Adrenal gland (tissue), 12 donors: ENCODE results near the gene KCNN3. TPM values are rescaled to one million over a fixed set of nuclear protein-coding genes. Genes with fewer than 3 reads are reported as not detected.

Experiments used
- DNase-seq, 7 donors: peaks; one replicate each; pipeline ENCODE4 v3.0.0-alpha.2; 2019 to 2020
- H3K27ac ChIP-seq, 5 donors: fragments of 200-600 bp; sonication (generic) in 4 of 5; 1 replicate in 3 of 5; 2 replicates in 2 of 5; pipeline versions ENCODE4 v1.5.1 to v1.8.0; 2016 to 2020; ENCODE audit warnings: mild to moderate bottlenecking in 1 of 5
- H3K27me3 ChIP-seq: fragments of 200-600 bp; 2 replicates; pipeline ENCODE4 v1.8.0; 2021
- H3K36me3 ChIP-seq, 2 donors: fragments of 200-600 bp; replicated peaks in 1 of 2; 1 replicate in 1 of 2; 2 replicates in 1 of 2; pipeline versions ENCODE4 v1.5.1 to v1.8.0; 2018 to 2022
- H3K4me1 ChIP-seq, 2 donors: fragments of 200-600 bp; replicated peaks in 1 of 2; 1 replicate in 1 of 2; 2 replicates in 1 of 2; pipeline versions ENCODE4 v1.5.1 to v1.8.0; 2018 to 2021
- H3K4me3 ChIP-seq, 4 donors: fragments of 200-600 bp; sonication (generic) in 3 of 4; one replicate each; pipeline ENCODE4 v1.5.1; 2016 to 2018
- H3K9me3 ChIP-seq, 3 donors: fragments of 200-600 bp; sonication (generic) in 1 of 3; replicated peaks in 1 of 3; 1 replicate in 2 of 3; 2 replicates in 1 of 3; pipeline versions ENCODE4 v1.5.1 to v1.8.0; 2016 to 2021
- POLR2A ChIP-seq, 2 donors: fragments of 450-650 bp; IDR thresholded peaks; one replicate each; pipeline ENCODE4 v1.6.1; 2017; ENCODE audit warnings: antibody characterized with exemption in 2 of 2, mild to moderate bottlenecking in 2 of 2, moderate library complexity in 1 of 2
- WGBS, 4 donors: extraction: QIAGEN DNeasy Blood & Tissue Kit in 2 of 4; methylation state at CpG; one replicate each; pipeline versions ENCODE4 v1.1.5 to v1.1.7; 2013 to 2017; 5-methylcytosine and 5-hydroxymethylcytosine counted together
- intact Hi-C, 2 donors: fragments of 100-400 bp; cut with DNase I; formaldehyde crosslinking; loops; one replicate each; pipeline versions ENCODE4 v1.14.1 to v1.15.0; 2022 to 2023
- polyA plus RNA-seq, 3 donors: library from polyadenylated mRNA; stranded (reverse); fragments of 200-250 nt in 2 of 3; fragments of 350-450 nt in 1 of 3; fragmentation: Illumina TruSeq in 1 of 3; extraction: RNeasy Lipid Tissue Mini Kit (QIAGEN cat#74804) in 1 of 3; gene quantifications; one replicate each; pipeline ENCODE4 v1.2.3, GENCODE V29; 2013 to 2014
- total RNA-seq, 9 donors: library from RNA; depleted of rRNA in 4 of 9; stranded (reverse); fragments of >200 nt in 4 of 9; fragments of 120-200 nt in 1 of 9; fragmentation: NEBNext Ultra II Directional in 1 of 9; extraction: Animal tissue kit (Norgen Biotek cat#: 25700) in 1 of 9; gene quantifications; one replicate each; pipeline versions ENCODE4 v1.1.0 to v1.2.4, GENCODE V29; 2013 to 2023
- TF ChIP-seq, protein P1 (sequence below), 6 experiments: fragments of 450-650 bp in 4 of 6; fragments of 200-600 bp in 2 of 6; sonication (generic) in 1 of 6; IDR thresholded peaks; 1 replicate in 5 of 6; 2 replicates in 1 of 6; pipeline versions ENCODE4 v1.5.1 to v1.8.0; 2016 to 2021; ENCODE audit warnings: antibody characterized with exemption in 6 of 6, mild to moderate bottlenecking in 2 of 6, moderate library complexity in 1 of 6
- donor health status: healthy with polysubstance abuse.
- donor health status: Bipolar disorder and iron deficiency.
- donor health status: DM: yes; HTN: yes; CAD: no.
- donor health status: DM: no; HTN: no; CAD: no.
- donor health status: DM: no; HTN: no; CAD: no.
- donor health status: DM: yes; HTN: yes; CAD: no.

The KCNN3 gene
- total and polyA plus RNA-seq, 12 donors = 0.17 to 2.3 (median 0.97) TPM

DNA sequence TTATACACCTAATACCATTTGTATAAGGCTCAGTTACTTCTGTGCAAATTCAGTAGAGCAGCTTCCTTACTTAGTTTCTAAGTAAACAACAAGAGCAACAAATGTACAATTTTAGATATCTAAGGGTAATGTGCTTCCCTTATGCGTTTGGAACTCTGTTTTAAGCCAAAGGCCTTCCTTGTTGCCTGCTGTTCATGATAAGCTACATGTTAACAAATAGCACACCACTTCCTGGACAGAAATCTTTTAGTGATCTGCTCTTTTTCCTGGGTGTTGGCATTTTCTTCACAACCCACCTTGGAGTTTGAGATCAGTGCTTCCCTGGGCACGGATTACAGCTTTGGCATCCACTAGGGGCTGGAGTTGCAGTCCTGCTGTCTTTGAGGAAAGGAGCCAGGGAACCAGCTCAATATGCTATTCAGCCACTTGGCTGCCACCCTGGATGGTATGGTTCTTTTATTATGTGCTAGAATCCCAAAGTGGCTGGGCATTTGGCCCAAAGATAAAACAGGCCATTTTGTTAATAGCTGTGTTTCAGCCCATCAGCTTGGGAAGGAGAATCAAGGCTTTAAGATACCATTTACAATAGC, 206.5 kb downstream of the KCNN3 start:
- no peak overlapping the region for H3K27ac ChIP-seq
- WGBS, 4 donors = 35 to 67% (median 57%) methylated on average over 2 of the region's 2 CpGs
- no peaks in the 10 kb centered on the region for H3K9me3 ChIP-seq
- H3K4me1 ChIP-seq = no peaks in the 10 kb centered on the region
- H3K36me3 ChIP-seq = no peaks in the 10 kb centered on the region
- intact Hi-C loops = no loop called here
- no peak overlapping the region for H3K4me3 ChIP-seq
- TF ChIP-seq POLR2A (IDR thresholded peaks at IDR 0.05) = no peak
- TF ChIP-seq, protein P1, sequence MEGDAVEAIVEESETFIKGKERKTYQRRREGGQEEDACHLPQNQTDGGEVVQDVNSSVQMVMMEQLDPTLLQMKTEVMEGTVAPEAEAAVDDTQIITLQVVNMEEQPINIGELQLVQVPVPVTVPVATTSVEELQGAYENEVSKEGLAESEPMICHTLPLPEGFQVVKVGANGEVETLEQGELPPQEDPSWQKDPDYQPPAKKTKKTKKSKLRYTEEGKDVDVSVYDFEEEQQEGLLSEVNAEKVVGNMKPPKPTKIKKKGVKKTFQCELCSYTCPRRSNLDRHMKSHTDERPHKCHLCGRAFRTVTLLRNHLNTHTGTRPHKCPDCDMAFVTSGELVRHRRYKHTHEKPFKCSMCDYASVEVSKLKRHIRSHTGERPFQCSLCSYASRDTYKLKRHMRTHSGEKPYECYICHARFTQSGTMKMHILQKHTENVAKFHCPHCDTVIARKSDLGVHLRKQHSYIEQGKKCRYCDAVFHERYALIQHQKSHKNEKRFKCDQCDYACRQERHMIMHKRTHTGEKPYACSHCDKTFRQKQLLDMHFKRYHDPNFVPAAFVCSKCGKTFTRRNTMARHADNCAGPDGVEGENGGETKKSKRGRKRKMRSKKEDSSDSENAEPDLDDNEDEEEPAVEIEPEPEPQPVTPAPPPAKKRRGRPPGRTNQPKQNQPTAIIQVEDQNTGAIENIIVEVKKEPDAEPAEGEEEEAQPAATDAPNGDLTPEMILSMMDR (IDR thresholded peaks at IDR 0.05) = no peak
- DNase-seq = no peak
- H3K27me3 ChIP-seq = peaks cover 4% of the 10 kb centered on the region

DNA sequence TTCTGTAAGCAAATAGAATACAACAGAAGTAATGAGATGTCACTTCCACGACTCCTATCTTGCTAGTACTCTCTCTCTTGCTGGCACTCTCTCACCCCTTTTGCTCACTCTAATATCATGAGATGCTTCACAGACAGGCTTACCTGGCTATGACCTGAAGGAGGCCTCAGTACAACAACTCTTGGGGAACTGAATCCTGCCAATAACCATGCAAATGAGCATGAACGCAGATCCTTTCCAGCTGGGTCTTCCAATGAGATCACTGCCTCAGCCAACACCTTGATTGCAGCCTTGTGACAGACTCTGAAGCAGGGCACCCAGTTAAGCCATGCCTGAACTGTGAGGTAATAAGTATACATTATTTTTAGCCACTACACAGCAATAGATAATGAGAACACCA, 209.0 kb downstream of the KCNN3 start:
- DNase-seq = no peak
- Histone ChIP-seq H3K9me3 (peaks cover 0 to 10% (median 0%) of the 10 kb centered on the region in 3 donors), H3K4me1 (no peaks in the 10 kb centered on the region), H3K36me3 (no peaks in the 10 kb centered on the region), H3K27me3 (peaks cover 5% of the 10 kb centered on the region), H3K27ac (no peak overlapping the region), H3K4me3 (no peak overlapping the region)
- TF ChIP-seq POLR2A (IDR thresholded peaks at IDR 0.05) = no peak
- TF ChIP-seq, protein P1 (IDR thresholded peaks at IDR 0.05) = no peak
- WGBS, 4 donors = 61 to 93% (median 68%) methylated on average over 2 of the region's 2 CpGs
- intact Hi-C loops = no loop called here

DNA sequence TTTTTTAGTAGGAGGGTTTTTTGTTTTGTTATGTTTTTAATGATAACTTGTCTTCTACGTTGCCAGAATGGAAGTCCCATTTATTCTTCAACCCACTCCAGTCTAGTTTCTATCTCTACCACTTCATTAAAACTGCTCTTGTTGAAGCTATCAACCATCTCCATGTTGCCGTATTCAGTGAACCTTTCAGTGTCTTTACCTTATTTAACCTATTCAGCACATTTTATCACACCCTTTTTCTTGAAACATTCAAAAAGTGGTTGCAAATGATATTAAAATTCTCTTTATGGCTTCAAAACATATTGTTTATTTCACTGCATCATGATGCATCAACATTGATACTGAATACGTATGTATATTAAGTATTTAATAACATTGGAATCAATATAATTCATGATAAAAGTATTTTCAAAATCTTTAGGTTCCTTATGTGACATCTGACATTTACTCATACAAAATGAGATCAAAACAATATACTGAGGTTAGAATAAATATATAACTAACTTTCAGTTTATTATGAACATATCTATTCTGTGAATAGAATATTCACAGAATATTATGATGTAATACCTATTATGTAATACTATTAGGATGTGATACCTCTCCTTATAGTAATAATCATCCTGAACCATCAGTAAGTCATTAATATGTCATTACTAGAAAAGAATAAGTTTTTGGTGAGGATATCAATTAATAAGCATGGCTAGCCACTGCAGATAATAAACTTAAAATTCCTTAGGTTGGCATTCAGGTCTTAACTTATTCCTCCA, 210.1 kb downstream of the KCNN3 start:
- Histone ChIP-seq H3K27ac (no peak overlapping the region), H3K27me3 (peaks cover 5% of the 10 kb centered on the region), H3K4me1 (no peaks in the 10 kb centered on the region), H3K4me3 (no peak overlapping the region), H3K36me3 (no peaks in the 10 kb centered on the region), H3K9me3 (peaks cover 0 to 10% (median 0%) of the 10 kb centered on the region in 3 donors)
- DNase-seq = no peak
- no peak for TF ChIP-seq POLR2A (IDR thresholded peaks at IDR 0.05)
- TF ChIP-seq, protein P1 (IDR thresholded peaks at IDR 0.05) = no peak
- intact Hi-C loops = loop anchor here in 1 of 2 donors (10.0 kb wide), 1 partner anchor 95 kb away; the partner anchor contains the start of gene CHRNB2
- 64 to 74% (median 66%) methylated on average over 3 of the region's 3 CpGs for WGBS, 4 donors

DNA sequence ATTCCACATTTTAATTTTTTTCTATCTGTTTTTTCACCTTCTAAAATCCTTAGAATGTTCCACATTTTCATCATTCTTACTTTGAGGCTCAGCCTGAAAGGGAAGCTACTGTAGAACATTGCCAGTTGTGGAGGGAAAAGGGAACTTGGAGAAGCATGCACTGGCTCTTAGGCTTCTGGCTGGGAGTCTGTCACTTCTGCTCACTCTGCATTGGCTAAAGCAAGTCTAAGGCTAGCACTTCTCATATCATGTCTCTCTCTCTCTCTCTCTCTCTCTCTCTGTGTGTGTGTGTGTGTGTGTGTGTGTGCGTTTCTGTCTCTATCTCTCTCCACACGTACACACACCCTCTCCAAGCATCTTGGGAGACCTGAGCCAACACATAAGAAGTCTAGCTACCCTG, 212.5 kb downstream of the KCNN3 start:
- DNase-seq = no peak
- peaks cover 5% of the 10 kb centered on the region for H3K27me3 ChIP-seq
- 29 to 60% (median 35%) methylated on average over 1 to 2 of the region's 2 CpGs for WGBS, 4 donors
- no peak overlapping the region for H3K4me3 ChIP-seq
- H3K27ac ChIP-seq = no peak overlapping the region
- TF ChIP-seq POLR2A (IDR thresholded peaks at IDR 0.05) = no peak
- TF ChIP-seq, protein P1 (IDR thresholded peaks at IDR 0.05) = no peak
- H3K4me1 ChIP-seq = no peaks in the 10 kb centered on the region
- intact Hi-C loops = loop anchor here in 1 of 2 donors (10.0 kb wide), 1 partner anchor 93 kb away; the partner anchor contains the start of gene CHRNB2
- H3K9me3 ChIP-seq = peaks cover 0 to 10% (median 0%) of the 10 kb centered on the region in 3 donors
- no peaks in the 10 kb centered on the region for H3K36me3 ChIP-seq
